RPMI8226 (cell line): Measurements from ENCODE around the gene PTRHD1.
A peak's percentile ranks its signal among the peaks of the same experiment; 100 is the strongest.
"Not testable (repeated sequence)": the region's sequence is repeated elsewhere in the genome, so short reads cannot be mapped to it uniquely, and the experiment has no call there.

Experiments
- DNase-seq: peaks from one replicate; pipeline ENCODE4 v3.0.0-alpha.2; 2015

Gene PTRHD1, protein sequence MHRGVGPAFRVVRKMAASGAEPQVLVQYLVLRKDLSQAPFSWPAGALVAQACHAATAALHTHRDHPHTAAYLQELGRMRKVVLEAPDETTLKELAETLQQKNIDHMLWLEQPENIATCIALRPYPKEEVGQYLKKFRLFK

DNA sequence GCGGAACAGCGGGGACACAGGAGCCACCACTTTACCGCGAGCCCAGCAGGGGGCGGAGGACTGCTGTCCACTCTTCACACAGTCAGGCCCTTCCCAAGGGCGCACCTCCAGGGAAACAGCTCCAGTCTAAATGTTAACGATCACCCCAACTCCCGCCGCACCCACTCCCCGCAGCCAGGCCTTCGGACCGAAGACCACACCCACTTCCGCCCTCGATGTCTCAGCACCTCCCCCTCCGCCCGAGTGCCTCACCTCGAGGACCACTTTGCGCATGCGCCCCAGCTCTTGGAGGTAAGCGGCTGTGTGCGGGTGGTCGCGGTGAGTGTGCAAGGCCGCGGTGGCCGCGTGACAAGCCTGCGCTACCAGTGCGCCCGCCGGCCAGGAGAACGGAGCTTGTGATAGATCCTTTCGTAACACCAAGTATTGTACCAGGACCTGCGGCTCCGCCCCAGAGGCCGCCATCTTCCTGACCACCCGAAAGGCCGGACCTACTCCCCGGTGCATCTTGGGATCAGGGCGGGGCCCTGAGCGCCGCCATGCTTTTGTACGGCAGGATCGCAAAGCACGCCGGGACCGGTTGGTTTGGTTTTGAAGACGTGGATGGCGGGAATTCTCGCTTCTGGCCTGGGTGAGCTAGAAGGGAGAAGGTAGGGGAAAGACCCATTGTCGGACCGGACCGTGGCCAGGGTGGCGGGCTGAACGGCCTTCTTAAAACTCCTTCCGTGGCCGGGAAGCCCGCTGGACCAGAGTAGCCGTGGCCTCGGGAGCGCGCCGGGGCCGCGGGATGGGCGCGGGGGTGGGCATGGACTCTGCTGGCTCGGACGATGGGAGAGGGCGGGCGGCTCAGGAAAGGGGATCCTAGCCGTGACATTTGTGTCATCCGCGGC is at the start of gene PTRHD1, which contains the start of gene CENPO:
TSS of gene PTRHD1 (minus strand) at position 518 of the 887 bp plus-strand sequence. CDS start at position 504, 14 bp downstream.
TSS of gene CENPO (plus strand) at position 552 of the 887 bp plus-strand sequence. CDS start 495 bp downstream, outside the sequence.
- peak; percentile 97 for DNase-seq

GRCh38 chr2:24842081-24843050 is 49.2 kb upstream of the PTRHD1 start:
- no peak for DNase-seq

DNA sequence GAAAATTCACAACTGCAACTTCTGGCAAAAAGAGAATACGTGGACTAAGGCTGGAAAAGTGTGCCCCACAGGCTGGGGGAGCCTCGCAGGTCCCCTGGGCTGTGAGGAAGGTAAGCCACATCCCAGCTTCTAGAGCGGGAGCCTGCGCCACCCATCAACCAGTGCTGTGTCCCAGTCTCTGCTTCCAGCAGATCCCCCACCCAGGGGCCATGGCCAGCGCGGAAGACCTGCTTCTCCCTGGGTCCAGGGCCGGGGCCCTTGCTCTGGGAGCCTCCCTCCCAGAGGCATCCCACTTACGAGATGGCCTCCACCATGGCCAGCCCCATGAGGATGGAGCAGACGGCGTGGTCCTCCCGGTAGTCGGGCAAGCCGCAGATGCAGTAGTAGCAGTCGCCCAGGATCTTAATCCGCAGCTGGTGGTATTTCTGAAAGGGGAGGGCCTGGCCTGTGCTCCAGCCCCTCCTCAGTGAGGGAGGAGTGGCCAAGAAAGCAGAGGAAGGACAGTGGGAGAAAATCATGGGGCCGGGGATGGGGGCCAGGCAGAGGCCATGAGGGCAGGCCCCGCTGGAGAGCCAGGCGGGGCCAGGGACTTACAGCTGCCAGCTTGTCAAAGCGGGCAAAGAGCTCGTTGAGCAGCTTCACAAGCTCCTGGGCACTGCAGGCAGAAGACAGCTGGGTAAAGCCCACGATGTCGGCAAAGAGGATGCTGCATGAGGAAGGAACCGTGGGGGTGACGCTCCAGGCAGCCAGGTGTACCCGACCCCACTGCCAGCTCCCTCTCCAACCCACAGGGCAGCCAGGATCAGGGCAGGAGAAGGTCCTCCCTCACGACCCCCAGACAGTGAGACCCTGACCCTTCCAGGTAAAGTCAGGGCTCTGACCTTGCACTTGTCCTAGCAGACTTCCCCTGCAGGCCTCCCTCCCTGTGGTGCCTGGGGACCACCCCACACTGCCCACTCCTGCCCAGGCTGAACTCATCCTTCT is 48.1 kb upstream of the PTRHD1 start:
- no peak for DNase-seq

- no peak for DNase-seq
Measured at GRCh38 chr2:24840164-24840869, 47.1 kb upstream of the PTRHD1 start.

DNA sequence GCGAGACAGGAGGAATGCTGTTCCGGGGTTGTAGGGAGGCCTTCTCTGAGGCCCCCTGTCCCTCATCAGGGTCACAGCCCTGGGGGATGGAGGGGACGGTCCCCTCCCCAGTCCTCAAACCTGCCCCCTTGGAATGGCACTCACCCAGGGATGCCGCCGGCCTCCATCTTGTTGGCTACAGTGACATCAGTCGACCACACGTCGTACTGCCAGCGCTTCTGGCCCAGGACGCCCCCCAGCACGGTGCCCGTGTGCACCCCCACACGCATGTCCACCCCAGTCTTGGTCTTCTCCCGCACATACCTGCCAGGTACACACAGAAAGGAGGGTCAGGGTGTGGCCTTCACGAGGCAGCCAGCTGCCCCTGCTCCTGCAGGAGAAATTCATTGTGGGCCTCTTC is 46.5 kb upstream of the PTRHD1 start:
- no peak for DNase-seq

- DNase-seq, result no peak
Measured at GRCh38 chr2:24838541-24838940, 45.4 kb upstream of the PTRHD1 start.

GRCh38 chr2:24837996-24838513 is 44.9 kb upstream of the PTRHD1 start:
- DNase-seq, result no peak

- DNase-seq, result no peak
Measured at GRCh38 chr2:24836706-24837105, 43.5 kb upstream of the PTRHD1 start.

- no peak for DNase-seq
Measured at GRCh38 chr2:24836206-24836605, 43.0 kb upstream of the PTRHD1 start.

- DNase-seq, result not testable (repeated sequence)
Measured at GRCh38 chr2:24835411-24835810, 42.2 kb upstream of the PTRHD1 start.

DNA sequence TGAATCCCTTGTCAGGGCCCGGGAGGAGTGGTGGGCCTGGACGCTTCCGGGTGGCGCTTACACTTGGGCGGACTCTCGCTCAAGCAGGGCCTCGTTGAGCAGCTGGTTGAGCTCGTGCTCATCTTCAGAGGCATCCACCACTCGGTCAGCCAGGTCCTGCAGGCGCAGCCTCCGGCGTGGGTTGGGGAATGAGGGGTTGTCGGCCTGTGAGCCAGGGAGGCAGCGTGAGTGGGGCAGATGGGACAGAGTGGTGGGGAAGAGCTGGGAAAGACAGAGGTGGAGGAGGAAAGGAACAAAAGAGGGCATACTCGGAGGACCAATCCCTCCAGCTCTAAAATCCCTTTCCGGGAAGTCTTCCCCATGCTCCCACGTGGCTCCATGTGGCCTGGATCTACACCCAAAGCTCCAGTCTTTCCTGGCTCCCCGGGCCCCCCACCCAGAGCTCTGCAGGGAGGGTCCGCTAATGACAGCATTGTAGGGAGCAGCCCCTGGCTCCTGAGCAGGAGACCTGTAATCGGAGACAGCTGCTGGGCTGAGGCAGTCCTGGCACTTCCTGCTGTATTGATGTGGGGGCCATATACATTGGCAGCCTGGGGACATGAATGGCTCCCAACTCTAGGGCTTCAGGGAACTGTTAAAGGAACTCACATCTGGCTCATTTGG is 41.7 kb upstream of the PTRHD1 start:
- DNase-seq, result no peak

DNA sequence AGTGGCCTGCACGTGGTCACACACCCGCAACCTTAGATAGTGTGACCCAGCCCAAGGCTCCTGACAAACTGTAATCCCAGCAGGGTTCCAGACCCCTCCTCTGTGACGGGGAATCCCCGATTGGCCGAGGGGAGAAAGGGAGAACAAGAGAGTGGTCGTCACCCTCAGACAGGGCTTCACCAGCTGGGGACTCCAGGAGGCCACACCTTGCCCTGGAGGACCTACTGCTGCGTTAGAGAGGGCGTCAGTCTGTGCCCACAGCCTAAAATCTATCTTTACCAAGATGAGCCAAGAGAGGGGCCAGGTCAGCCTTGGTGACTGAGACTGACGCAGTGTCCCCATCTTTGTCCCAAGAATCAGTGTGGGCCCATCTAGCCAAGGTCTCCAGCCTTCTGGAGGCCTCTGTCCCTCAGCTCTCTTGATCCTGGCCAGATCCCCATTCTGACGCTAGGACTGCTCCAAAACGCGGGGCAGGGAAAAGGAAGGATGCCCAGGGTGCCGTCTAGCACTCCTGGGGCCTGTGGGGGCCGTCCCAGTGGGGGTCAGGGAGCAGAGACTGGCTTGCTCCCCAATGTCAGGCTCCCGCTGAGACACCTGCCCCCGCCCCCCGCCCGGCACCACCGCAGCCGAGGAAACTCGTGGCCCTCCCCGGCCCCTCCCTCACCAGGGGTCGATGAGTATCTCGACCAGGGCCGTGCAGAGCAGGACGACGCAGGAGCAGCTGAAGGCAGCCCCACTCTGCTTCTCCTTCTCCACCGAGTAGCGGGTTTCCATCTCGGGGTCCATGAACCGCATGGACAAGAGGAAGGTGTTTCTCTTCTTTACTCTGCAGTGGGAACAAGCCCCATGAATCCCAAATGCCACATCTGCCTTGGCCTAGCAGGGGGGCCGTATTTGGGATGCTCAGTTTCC is 40.9 kb upstream of the PTRHD1 start:
- DNase-seq, result no peak

DNA sequence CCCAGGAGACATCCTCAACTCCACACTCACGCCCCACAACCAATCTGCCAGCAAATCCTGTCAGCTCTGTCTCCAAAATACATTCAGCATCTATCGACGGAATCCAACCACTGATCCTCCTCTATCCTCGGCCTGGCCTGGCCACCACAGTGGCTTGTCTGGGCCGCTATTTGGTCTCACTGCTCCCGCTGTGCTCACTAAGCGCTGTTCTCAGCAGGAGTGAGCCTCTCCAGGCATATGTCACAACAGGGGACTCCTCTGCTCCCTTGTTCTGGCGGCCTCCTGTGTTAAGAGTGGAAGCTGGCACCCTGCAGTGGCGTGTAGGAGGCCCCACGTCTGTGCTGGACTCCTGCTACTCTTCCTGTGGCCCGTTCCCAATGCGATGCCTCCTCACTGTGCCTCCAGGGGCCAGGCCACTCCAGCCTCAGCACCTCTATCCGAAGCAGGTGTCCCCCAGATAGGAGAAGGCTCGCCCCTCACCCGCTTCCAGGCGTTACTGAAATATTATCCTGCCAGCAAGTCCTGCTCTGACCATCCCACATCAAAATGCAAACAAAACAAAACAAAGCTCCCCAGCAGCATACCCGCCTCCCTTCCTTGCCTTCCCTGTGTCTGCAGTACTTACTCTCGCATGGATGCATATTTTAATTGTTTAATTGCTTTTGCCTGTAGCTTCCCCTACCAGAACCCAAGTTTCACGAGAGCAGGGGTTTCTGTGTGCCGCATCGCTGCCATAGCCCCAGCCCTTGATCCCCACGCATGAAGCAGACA is 39.9 kb upstream of the PTRHD1 start:
- no peak for DNase-seq

DNA sequence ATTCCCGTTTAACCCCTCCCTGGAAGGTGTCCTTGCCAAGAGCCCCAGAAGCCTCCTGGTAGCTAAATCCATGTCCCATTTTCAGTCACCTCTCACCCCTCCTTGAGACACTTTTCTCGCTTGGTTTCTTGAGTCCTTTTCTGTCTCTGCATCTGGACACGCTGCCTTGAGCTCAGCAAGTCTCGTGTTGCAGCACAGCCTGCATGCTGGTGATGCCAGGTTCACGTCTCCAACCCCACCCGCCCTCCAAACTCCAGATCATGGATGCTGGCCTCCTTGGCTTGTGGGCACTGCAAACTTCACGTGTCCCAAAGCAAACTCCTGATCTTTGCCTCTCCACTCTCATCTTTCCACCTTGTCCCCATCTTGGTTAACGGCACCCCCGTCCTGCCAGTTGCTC is 39.3 kb upstream of the PTRHD1 start:
- DNase-seq, result no peak

DNA sequence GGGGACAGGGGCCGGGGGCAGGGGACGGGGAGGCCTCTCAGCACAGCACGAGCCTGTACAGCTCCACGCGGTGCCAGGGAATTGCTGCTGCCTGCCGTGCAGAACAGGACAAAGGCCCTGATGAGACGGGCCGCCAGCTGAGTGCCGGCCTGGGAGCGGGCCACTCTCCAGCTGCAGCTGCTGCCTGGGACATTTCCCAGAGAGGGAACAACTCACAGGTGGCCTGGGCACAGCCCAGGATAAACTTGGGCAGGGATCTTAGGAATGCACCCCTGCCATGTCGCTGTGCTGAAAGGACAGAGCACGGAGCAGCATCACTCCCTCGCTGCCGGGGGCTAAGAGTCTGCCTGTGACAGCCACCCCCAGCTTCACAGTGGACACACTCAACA is 38.9 kb upstream of the PTRHD1 start:
- DNase-seq, result no peak

DNA sequence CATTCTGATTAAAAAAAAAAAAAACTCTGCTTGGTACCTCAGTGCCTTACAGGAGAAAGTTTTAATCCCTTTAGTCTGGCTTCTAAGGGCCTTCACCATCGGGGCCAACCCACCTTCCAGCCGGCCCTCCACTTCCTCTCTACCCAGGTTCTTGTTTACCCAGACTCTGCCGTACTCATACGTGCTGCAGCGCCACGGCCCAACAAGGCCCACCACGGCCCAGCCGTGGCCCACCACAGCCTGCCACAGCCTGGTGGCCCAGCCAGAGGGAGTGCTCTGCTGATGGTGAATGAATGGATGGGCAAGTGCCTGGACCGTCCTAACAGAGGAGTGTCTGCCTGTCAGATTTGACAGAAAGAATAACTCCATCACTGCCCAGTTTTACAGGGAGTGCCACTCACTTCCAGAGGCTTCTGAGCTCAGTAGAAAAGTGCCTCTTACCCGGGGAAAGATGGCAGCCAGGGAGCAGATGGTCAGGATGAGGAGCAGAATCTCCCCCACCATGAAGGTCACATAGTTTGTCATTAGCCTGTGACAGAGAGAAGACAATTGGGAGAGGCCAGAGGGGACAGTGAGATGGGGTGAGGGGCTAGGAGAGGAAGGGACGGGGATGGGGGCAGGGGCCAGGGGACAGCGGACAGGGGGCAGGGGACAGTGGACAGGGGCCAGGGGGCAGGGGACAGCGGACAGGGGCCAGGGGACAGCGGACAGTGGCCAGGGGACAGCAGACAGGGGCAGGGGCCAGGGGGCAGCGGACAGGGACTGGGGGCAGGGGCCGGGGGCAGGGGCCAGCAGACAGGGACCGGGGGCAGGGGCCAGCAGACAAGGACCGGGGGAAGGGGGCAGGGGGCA is 38.3 kb upstream of the PTRHD1 start:
- no peak for DNase-seq

DNA sequence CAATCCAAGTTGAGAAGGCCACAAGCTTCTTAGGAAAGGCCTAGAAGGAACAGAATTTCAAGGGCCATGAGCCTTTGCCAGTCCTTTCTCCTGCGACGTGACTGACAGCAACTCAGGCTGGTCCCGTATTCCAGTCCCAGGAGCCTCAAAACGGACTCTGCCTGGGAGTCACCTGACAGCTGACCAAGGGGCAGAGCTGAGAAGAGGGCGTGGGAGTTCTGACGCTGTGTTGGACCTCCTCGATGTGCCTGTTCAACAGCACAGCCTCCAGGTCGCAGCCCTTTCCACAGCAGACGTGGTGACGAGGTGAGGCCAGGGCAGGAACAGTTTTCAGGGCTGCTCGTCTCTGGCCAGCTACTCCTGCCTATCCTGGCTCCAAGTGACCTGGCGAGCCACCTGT is 37.6 kb upstream of the PTRHD1 start:
- DNase-seq, result no peak
